SK-N-SH treated with all-trans-retinoic acid at 6 μM for 48 hours (cell line): Measurements from ENCODE around the gene LILRA1.

Experiments
- ATAC-seq: fragments of 200-7000 bp; cut with Tn5 transposase; 3 replicates; pipeline ENCODE4 v1.9.1; 2020; ENCODE audit warnings: mild to moderate bottlenecking, moderate library complexity
- ARNTL ChIP-seq: fragments of 450-650 bp; formaldehyde crosslinking; IDR thresholded peaks from 2 replicates; pipeline ENCODE4 v1.5.0; 2020; ENCODE audit warnings: low read depth, mild to moderate bottlenecking, moderate library complexity, borderline replicate concordance
- BACH2 ChIP-seq: fragments of 250-450 bp; sonication (Bioruptor Pico); IDR thresholded peaks from 2 replicates; pipeline ENCODE4 v1.9.0; 2021; ENCODE audit warnings: mild to moderate bottlenecking, borderline replicate concordance
- CSDC2 ChIP-seq: fragments of 250-450 bp; sonication (Bioruptor Pico); IDR thresholded peaks from 2 replicates; pipeline ENCODE4 v1.5.0; 2020; ENCODE audit warnings: mild to moderate bottlenecking, moderate library complexity
- ESRRG ChIP-seq: fragments of 250-450 bp; sonication (Bioruptor Pico); IDR thresholded peaks from 2 replicates; pipeline ENCODE4 v1.6.1; 2021; ENCODE audit warnings: mild to moderate bottlenecking
- GLIS3 ChIP-seq: fragments of 250-450 bp; sonication (Bioruptor Pico); IDR thresholded peaks from 2 replicates; pipeline ENCODE4 v1.5.0; 2020; ENCODE audit warnings: mild to moderate bottlenecking, moderate library complexity
- ISL1 ChIP-seq: fragments of 250-450 bp; sonication (Bioruptor Pico); IDR thresholded peaks from 2 replicates; pipeline ENCODE4 v2.1.2; 2022; ENCODE audit warnings: mild to moderate bottlenecking, moderate library complexity
- OSR1 ChIP-seq: fragments of 250-450 bp; sonication (Bioruptor Pico); IDR thresholded peaks from 2 replicates; pipeline ENCODE4 v1.8.0; 2022; ENCODE audit warnings: moderate library complexity, mild to moderate bottlenecking, inconsistent platforms
- PPARA ChIP-seq: fragments of 250-450 bp; sonication (Bioruptor Pico); IDR thresholded peaks from 2 replicates; pipeline ENCODE4 v1.5.0; 2020; ENCODE audit warnings: mild to moderate bottlenecking, borderline replicate concordance
- RARB ChIP-seq: fragments of 250-450 bp; sonication (Bioruptor Pico); IDR thresholded peaks from 2 replicates; pipeline ENCODE4 v1.8.0; 2021; ENCODE audit warnings: mild to moderate bottlenecking, moderate library complexity
- SNAI2 ChIP-seq: fragments of 250-450 bp; sonication (Bioruptor Pico); IDR thresholded peaks from 2 replicates; pipeline ENCODE4 v1.5.0; 2020; ENCODE audit warnings: mild to moderate bottlenecking, moderate library complexity
- TCF4 ChIP-seq: fragments of 250-450 bp; sonication (Bioruptor Pico); IDR thresholded peaks from 2 replicates; pipeline ENCODE4 v1.8.0; 2021; ENCODE audit warnings: mild to moderate bottlenecking, moderate library complexity, borderline replicate concordance
- TOX ChIP-seq: fragments of 250-450 bp; sonication (Bioruptor Pico); IDR thresholded peaks from 2 replicates; pipeline ENCODE4 v1.8.0; 2021; ENCODE audit warnings: mild to moderate bottlenecking, moderate library complexity, borderline replicate concordance
- ZC3H10 ChIP-seq: fragments of 250-450 bp; sonication (Bioruptor Pico); IDR thresholded peaks from 2 replicates; pipeline ENCODE4 v1.5.1; 2021; ENCODE audit warnings: mild to moderate bottlenecking, moderate library complexity
- ZFP3 ChIP-seq: fragments of 250-450 bp; sonication (Bioruptor Pico); IDR thresholded peaks from 2 replicates; pipeline ENCODE4 v1.5.0; 2020; ENCODE audit warnings: mild to moderate bottlenecking, moderate library complexity
- ZFP30 ChIP-seq: fragments of 450-650 bp; formaldehyde crosslinking; IDR thresholded peaks from 2 replicates; pipeline ENCODE4 v1.5.0; 2022; ENCODE audit warnings: mild to moderate bottlenecking, moderate library complexity
- ZNF565 ChIP-seq: fragments of 450-650 bp; formaldehyde crosslinking; conservative IDR thresholded peaks from 2 replicates; pipeline ENCODE4 v1.5.0; 2020; ENCODE audit warnings: low read depth, mild to moderate bottlenecking, moderate library complexity
- ZNF8 ChIP-seq: fragments of 450-650 bp; formaldehyde crosslinking; IDR thresholded peaks from 2 replicates; pipeline ENCODE4 v1.5.0; 2020; ENCODE audit warnings: mild to moderate bottlenecking, moderate library complexity
- TF ChIP-seq, protein P1 (sequence below): fragments of 250-450 bp; sonication (Bioruptor Pico); IDR thresholded peaks from 2 replicates; pipeline ENCODE4 v1.5.1; 2021; ENCODE audit warnings: mild to moderate bottlenecking, moderate library complexity
- TF ChIP-seq, protein P2 (sequence below): fragments of 250-450 bp; sonication (Bioruptor Pico); IDR thresholded peaks from 2 replicates; pipeline ENCODE4 v1.5.1; 2020; ENCODE audit warnings: low read depth, mild to moderate bottlenecking, moderate library complexity
- TF ChIP-seq, protein P3 (sequence below): fragments of 250-450 bp; sonication (Bioruptor Pico); IDR thresholded peaks from 2 replicates; pipeline ENCODE4 v1.8.0; 2021; ENCODE audit warnings: low read depth, mild to moderate bottlenecking, moderate library complexity, borderline replicate concordance
- TF ChIP-seq, protein P4 (sequence below): fragments of 250-450 bp; sonication (Bioruptor Pico); IDR thresholded peaks from 2 replicates; pipeline ENCODE4 v1.5.0; 2020; ENCODE audit warnings: mild to moderate bottlenecking, moderate library complexity
- TF ChIP-seq, protein P5 (sequence below): fragments of 250-450 bp; sonication (Bioruptor Pico); IDR thresholded peaks from 2 replicates; pipeline ENCODE4 v1.8.0; 2020; ENCODE audit warnings: mild to moderate bottlenecking, moderate library complexity, borderline replicate concordance

Gene LILRA1

DNA sequence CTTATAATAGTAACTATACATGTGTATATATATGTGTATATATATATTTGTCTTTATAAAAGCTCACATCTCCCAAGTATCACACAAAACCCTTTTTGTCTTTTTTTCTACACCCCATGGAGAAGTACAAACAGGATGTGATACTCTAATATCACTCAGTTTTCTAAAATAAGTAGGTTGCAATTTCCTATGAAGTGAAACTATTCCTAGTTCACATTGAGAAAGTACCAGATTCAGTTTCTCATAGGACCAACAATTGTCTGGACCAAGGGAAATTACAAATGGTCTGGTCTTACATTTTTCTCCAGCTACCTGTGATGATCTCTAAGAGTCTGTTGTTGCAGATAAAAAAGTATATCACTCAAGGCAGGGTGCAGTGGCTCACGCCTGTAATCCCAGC lies 19.0 kb downstream of the LILRA1 start:
- ATAC-seq = no peak
- TF ChIP-seq ZFP30 (CRISPR knock-in tag) (no peak), CSDC2 (CRISPR knock-in tag) (no peak), TCF4 (no peak), ISL1 (CRISPR knock-in tag) (no peak), ARNTL (CRISPR knock-in tag) (no peak), SNAI2 (CRISPR knock-in tag) (no peak), RARB (CRISPR knock-in tag) (no peak), ZNF565 (CRISPR knock-in tag) (no peak), TOX (CRISPR knock-in tag) (no peak)
- TF ChIP-seq, all 23 proteins: peak for 0

DNA sequence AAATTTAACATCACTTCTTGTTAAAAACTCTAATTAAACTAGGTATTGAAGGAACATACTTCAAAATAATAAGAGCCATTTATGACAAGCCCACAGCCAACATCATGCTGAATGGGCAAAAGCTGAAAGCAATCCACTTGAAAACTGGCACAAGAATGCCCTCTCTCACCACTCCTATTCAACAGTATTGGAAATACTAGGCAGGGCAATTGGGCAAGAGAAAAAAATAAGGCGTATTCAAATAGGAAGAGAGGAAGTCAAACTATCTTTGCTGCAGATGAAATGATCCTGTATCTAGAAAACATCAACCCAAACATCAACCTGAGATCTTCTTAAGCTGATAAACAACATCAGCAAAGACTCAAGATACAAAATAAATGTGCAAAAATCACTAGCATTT lies 21.3 kb downstream of the LILRA1 start:
- ATAC-seq = no peak
- TF ChIP-seq ZNF8 (CRISPR knock-in tag) (no peak), TOX (CRISPR knock-in tag) (no peak)
- TF ChIP-seq, protein P1, sequence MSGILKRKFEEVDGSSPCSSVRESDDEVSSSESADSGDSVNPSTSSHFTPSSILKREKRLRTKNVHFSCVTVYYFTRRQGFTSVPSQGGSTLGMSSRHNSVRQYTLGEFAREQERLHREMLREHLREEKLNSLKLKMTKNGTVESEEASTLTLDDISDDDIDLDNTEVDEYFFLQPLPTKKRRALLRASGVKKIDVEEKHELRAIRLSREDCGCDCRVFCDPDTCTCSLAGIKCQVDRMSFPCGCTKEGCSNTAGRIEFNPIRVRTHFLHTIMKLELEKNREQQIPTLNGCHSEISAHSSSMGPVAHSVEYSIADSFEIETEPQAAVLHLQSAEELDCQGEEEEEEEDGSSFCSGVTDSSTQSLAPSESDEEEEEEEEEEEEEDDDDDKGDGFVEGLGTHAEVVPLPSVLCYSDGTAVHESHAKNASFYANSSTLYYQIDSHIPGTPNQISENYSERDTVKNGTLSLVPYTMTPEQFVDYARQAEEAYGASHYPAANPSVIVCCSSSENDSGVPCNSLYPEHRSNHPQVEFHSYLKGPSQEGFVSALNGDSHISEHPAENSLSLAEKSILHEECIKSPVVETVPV (CRISPR knock-in tag) = no peak

DNA sequence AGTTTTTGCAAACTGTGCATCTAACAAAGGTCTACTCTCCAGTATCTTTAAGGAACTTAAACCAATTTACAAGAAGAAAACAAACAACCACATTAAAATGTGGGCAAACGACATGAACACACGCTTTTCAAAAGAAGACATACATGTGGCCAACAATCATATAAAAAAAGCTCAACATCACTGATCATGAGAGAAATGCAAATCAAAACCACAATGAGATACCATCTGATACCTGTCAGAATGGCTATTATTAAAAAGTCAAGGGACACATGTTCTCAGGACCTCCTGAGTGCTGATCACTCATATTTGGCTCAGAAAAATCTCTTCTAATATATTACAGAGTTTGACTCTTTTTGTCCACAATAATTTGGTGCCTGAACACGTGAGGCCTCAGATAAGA lies 22.6 kb downstream of the LILRA1 start:
- no peak for TF ChIP-seq SNAI2 (CRISPR knock-in tag)
- TF ChIP-seq ZFP30 (CRISPR knock-in tag) = no peak
- no peak for TF ChIP-seq ARNTL (CRISPR knock-in tag)
- no peak for TF ChIP-seq ZNF565 (CRISPR knock-in tag)
- TF ChIP-seq, protein P2, sequence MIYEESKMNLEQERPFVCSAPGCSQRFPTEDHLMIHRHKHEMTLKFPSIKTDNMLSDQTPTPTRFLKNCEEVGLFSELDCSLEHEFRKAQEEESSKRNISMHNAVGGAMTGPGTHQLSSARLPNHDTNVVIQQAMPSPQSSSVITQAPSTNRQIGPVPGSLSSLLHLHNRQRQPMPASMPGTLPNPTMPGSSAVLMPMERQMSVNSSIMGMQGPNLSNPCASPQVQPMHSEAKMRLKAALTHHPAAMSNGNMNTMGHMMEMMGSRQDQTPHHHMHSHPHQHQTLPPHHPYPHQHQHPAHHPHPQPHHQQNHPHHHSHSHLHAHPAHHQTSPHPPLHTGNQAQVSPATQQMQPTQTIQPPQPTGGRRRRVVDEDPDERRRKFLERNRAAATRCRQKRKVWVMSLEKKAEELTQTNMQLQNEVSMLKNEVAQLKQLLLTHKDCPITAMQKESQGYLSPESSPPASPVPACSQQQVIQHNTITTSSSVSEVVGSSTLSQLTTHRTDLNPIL (CRISPR knock-in tag) = no peak
- TF ChIP-seq ESRRG = no peak
- no peak for TF ChIP-seq TOX (CRISPR knock-in tag)
- no peak for TF ChIP-seq ZC3H10 (CRISPR knock-in tag)
- no peak for TF ChIP-seq PPARA (CRISPR knock-in tag)
- TF ChIP-seq CSDC2 (CRISPR knock-in tag) = no peak
- TF ChIP-seq, protein P3, sequence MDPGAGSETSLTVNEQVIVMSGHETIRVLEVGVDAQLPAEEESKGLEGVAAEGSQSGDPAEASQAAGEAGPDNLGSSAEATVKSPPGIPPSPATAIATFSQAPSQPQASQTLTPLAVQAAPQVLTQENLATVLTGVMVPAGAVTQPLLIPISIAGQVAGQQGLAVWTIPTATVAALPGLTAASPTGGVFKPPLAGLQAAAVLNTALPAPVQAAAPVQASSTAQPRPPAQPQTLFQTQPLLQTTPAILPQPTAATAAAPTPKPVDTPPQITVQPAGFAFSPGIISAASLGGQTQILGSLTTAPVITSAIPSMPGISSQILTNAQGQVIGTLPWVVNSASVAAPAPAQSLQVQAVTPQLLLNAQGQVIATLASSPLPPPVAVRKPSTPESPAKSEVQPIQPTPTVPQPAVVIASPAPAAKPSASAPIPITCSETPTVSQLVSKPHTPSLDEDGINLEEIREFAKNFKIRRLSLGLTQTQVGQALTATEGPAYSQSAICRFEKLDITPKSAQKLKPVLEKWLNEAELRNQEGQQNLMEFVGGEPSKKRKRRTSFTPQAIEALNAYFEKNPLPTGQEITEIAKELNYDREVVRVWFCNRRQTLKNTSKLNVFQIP = no peak
- no peak for TF ChIP-seq BACH2 (CRISPR knock-in tag)
- no peak for TF ChIP-seq ISL1 (CRISPR knock-in tag)
- no peak for TF ChIP-seq ZFP3
- TF ChIP-seq, all 23 proteins: peak for 0
- ATAC-seq = no peak

DNA sequence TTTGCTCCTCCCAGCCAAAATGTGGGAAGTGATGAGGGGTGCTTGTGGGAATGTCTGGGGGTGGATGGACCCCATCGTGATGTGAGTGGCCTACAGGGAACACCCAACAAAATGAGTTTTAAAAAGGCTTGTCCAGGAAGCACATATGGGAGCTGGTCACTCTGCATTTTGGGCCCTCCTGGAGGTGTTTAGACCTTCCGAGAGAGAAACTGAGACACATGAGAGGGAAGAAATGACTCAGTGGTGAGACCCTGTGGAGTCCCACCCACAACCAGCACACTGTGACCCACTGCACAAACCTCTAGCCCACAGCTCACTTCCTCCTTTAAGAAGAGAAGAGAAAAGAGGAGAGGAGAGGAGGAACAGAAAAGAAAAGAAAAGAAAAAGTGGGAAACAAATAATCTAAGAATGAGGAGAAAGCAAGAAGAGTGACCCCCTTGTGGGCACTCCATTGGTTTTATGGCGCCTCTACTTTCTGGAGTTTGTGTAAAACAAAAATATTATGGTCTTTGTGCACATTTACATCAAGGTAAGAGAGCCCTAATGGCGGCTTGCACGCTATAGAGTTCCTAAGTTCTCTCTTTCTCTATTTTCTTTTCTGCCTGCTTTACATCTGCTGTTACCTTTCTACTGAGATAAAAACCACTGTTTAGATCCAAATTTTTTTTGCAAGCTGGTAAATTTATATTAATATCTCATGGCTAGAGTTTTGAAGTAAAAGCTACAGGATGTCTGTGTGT lies 23.6 kb downstream of the LILRA1 start:
- ATAC-seq = no peak
- TF ChIP-seq, protein P4, sequence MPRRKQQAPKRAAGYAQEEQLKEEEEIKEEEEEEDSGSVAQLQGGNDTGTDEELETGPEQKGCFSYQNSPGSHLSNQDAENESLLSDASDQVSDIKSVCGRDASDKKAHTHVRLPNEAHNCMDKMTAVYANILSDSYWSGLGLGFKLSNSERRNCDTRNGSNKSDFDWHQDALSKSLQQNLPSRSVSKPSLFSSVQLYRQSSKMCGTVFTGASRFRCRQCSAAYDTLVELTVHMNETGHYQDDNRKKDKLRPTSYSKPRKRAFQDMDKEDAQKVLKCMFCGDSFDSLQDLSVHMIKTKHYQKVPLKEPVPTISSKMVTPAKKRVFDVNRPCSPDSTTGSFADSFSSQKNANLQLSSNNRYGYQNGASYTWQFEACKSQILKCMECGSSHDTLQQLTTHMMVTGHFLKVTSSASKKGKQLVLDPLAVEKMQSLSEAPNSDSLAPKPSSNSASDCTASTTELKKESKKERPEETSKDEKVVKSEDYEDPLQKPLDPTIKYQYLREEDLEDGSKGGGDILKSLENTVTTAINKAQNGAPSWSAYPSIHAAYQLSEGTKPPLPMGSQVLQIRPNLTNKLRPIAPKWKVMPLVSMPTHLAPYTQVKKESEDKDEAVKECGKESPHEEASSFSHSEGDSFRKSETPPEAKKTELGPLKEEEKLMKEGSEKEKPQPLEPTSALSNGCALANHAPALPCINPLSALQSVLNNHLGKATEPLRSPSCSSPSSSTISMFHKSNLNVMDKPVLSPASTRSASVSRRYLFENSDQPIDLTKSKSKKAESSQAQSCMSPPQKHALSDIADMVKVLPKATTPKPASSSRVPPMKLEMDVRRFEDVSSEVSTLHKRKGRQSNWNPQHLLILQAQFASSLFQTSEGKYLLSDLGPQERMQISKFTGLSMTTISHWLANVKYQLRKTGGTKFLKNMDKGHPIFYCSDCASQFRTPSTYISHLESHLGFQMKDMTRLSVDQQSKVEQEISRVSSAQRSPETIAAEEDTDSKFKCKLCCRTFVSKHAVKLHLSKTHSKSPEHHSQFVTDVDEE = no peak
- TF ChIP-seq RARB (CRISPR knock-in tag) (no peak), SNAI2 (CRISPR knock-in tag) (no peak), ZFP30 (CRISPR knock-in tag) (no peak), TCF4 (no peak), TOX (CRISPR knock-in tag) (no peak), ZNF8 (CRISPR knock-in tag) (no peak), ZC3H10 (CRISPR knock-in tag) (no peak), GLIS3 (CRISPR knock-in tag) (no peak), ESRRG (no peak), PPARA (CRISPR knock-in tag) (no peak), ZNF565 (CRISPR knock-in tag) (no peak), OSR1 (CRISPR knock-in tag) (no peak), ISL1 (CRISPR knock-in tag) (no peak)
- TF ChIP-seq, protein P2 (CRISPR knock-in tag) = no peak
- TF ChIP-seq, protein P5, sequence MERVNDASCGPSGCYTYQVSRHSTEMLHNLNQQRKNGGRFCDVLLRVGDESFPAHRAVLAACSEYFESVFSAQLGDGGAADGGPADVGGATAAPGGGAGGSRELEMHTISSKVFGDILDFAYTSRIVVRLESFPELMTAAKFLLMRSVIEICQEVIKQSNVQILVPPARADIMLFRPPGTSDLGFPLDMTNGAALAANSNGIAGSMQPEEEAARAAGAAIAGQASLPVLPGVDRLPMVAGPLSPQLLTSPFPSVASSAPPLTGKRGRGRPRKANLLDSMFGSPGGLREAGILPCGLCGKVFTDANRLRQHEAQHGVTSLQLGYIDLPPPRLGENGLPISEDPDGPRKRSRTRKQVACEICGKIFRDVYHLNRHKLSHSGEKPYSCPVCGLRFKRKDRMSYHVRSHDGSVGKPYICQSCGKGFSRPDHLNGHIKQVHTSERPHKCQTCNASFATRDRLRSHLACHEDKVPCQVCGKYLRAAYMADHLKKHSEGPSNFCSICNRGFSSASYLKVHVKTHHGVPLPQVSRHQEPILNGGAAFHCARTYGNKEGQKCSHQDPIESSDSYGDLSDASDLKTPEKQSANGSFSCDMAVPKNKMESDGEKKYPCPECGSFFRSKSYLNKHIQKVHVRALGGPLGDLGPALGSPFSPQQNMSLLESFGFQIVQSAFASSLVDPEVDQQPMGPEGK (CRISPR knock-in tag) = no peak
- TF ChIP-seq, protein P1 (CRISPR knock-in tag) = no peak
